Activated T-helper 1 cell treated with anti-CD3 and anti-CD28 coated beads, Interleukin-12 subunit alpha, Interleukin-12 subunit beta, Interleukin-2, Interleukin-4 antibody, amounts not matched to agents 30 ng/mL and 10 ng/mL and 1 ng/mL, durations not matched to agents 14 hours and 24 hours and 36 hours (primary cell): ENCODE measurements around the gene UTP14A. TPM values are rescaled to one million over a fixed set of nuclear protein-coding genes. Genes with fewer than 3 reads are reported as not detected.

ENCODE experiments used
- total RNA-seq: library from RNA; stranded (reverse); gene quantifications from 2 replicates; pipeline ENCODE4 v1.2.3, GENCODE V29; 2022

UTP14A gene
- total RNA-seq, 1 donor from 2014 or later: 62.4 TPM

Other genes with a start within 250 kb of the UTP14A start
- gene XPNPEP2, start 167.2 kb upstream of the UTP14A start, total RNA-seq: 0.16 and 0.24 TPM in 2 replicates
- 129 and 135 TPM in 2 replicates for gene SASH3, start 126.2 kb upstream of the UTP14A start, total RNA-seq
- 13.6 and 14.2 TPM in 2 replicates for gene ZDHHC9, start 62.3 kb upstream of the UTP14A start, total RNA-seq
- 8.8 and 9.3 TPM in 2 replicates for gene BCORL1, start 76.5 kb downstream of the UTP14A start, total RNA-seq
- 26.1 and 26.6 TPM in 2 replicates for gene ELF4, start 204.3 kb downstream of the UTP14A start, total RNA-seq